Pons (tissue), 1 donor: ENCODE measurements around the gene SOWAHD.
A peak's percentile ranks its signal among the peaks of the same experiment; 100 is the strongest.
"Not testable (repeated sequence)": the region's sequence is repeated elsewhere in the genome, so short reads cannot be mapped to it uniquely, and the experiment has no call there.

Experiments used
- DNase-seq: peaks from one replicate; pipeline ENCODE4 v3.0.0-alpha.2; 2016; ENCODE audit warnings: low spot score

SOWAHD gene

DNA sequence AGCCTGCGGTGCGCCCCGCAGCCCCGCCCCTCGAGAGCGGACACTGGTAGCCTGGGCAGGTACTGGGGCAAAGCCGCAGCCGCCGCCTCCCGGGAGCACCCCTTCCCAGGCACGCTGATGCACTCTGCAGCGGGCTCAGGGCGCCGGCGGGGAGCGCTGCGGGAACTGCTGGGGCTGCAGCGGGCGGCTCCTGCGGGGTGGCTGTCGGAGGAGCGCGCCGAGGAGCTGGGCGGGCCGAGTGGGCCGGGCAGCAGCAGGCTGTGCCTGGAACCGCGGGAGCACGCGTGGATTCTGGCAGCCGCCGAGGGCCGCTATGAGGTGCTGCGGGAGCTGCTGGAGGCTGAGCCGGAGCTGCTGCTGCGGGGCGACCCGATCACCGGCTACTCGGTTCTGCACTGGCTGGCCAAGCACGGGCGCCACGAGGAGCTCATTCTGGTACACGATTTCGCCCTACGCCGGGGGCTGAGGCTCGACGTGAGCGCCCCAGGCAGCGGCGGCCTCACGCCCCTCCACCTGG, 401 bp downstream of the SOWAHD start:
- no peak for DNase-seq

GRCh38 chrX:119759248-119759766, 919 bp downstream of the SOWAHD start:
- no peak for DNase-seq

DNA sequence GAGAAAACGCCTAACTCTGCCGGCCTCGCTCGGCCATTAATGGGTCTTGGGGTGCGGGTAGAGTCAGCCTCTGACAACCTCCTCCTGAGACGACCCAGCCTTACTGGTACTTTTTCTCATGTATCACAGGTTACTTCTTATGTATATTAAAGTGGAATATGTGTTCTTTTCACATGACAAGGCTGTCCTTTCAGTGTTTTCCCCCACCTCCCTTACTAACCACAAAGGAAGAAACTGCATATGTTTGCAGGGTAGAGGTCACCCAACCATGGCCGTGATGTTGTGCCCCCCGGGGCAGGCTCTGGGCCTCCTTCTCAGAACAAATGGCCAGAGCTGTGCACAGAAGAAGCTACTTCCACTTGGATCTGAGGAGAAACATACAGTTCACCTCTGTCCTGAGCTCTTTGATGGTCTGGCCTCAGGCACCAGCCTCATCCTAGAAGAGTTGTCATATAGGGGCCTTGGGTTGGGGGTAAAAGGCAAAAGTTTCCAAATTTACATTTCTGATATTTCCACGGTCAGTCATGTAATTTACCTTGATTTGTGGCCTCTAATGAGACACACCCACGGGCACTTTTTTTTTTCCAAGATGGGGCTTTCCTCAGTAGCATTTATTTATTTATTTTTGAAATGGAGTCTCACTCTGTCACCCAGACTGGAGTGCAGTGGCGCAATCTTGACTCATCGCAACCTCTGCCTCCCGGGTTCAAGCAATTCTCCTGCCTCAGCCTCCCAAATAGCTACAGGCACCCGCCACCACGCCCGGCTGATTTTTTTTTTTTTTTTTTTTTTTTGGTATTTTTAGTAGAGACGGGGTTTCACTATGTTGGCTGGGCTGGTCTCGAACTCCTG, 1.9 kb downstream of the SOWAHD start:
- DNase-seq = no peak

DNA sequence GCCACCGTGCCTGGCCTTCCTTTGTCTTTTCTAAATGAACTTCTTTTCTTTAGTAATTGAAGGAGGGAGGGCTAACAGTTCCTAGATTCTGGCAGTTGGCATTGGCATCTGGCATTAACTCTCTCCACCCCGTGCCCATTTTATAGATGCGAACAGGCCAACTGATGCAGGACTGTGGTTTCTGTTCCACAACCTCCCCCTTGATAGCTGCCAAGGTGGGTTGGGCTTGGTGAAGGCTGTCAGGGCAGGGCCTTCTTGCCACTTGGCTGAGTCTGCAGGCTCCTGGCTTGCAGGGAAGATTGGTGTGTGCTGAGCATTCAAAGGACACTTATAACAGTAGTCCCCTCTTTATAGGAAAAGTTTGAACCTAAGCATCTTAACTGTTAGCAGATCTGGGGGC, 4.3 kb downstream of the SOWAHD start:
- DNase-seq = no peak

GRCh38 chrX:119763181-119763580, 4.8 kb downstream of the SOWAHD start:
- no peak for DNase-seq

- DNase-seq = no peak
Observed at GRCh38 chrX:119763836-119764387, 5.5 kb downstream of the SOWAHD start.

DNA sequence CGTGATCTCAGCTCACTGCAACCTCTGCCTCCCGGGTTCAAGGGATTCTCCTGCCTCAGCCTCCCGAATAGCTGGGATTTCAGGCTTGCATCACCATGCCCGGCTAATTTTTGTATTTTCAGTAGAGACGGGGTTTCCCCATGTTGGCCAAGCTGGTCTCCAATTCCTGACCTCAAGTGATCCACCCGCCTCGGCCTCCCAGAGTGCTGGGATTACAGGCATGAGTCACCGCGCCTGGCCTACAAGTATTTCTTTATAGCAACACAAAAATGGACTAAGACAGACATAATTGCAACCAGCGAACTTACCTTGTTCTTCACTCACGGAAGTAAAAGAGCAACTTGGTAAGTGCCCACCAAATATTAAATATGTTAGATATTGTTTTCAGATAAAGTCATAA, 10.0 kb downstream of the SOWAHD start:
- DNase-seq = not testable (repeated sequence)

DNA sequence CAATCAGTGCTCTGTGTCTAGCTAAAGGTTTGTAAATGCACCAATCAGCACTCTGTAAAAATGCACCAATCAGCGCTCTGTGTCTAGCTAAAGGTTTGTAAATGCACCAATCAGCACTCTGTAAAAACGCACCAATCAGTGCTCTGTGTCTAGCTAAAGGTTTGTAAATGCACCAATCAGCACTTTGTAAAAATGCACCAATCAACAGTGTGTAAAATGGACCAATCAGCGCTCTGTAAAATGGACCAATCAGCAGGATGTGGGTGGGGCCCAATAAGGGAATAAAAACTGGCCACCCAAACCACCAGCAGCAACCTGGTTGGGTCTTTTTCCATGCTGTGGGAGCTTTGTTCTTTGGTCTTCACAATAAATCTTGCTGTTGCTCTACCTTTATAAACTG, 11.0 kb downstream of the SOWAHD start:
- DNase-seq = not testable (repeated sequence)

DNA sequence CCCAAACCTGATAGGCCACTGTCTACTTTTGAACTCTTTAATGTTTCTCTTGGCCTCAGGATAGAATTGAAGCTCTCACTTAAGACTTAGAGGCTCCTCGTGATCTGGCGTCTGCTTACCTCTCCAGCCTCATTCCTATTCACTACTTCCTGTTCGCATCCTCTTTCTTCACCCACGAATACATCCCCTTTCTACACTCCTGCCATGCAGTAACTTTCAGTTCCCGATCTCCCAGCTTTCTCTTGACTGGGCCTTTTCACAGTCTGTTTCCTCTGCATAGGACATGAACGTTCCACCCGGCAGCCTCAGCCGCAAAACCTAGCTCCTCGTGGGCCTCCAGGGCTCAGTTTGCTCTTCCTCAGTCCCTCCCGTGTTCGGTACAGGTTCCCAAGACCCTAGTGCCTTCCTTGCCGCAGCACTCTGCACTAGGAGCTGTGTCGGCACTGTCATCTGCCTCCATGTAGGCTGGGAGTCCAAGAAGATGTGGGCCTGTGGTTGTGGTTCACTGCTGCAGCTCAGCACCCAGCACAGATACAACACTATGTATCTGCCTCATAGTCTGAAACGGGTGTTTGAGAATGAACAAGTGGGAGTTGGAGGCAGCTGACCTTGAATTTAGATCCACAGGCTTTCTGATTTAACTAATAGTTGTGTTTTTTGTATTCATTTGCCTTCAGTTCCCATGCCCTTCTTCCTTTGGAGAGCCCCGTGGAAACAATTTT, 17.3 kb downstream of the SOWAHD start:
- peak; percentile 59 for DNase-seq

- no peak for DNase-seq
Observed at GRCh38 chrX:119778829-119779228, 20.4 kb downstream of the SOWAHD start.

GRCh38 chrX:119783026-119783425, 24.6 kb downstream of the SOWAHD start:
- DNase-seq = peak; percentile 14

GRCh38 chrX:119784747-119785446, 26.5 kb downstream of the SOWAHD start:
- DNase-seq = no peak

GRCh38 chrX:119790977-119791436, 32.6 kb downstream of the SOWAHD start:
- peak; percentile 49 for DNase-seq

GRCh38 chrX:119791437-119792231, 33.2 kb downstream of the SOWAHD start, which contains the start of gene RPL39:
Gene RPL39, minus strand, starts transcription at chrX:119791630. Its CDS starts 54 bp downstream, at chrX:119791576.
- DNase-seq = peak; percentile 89

DNA sequence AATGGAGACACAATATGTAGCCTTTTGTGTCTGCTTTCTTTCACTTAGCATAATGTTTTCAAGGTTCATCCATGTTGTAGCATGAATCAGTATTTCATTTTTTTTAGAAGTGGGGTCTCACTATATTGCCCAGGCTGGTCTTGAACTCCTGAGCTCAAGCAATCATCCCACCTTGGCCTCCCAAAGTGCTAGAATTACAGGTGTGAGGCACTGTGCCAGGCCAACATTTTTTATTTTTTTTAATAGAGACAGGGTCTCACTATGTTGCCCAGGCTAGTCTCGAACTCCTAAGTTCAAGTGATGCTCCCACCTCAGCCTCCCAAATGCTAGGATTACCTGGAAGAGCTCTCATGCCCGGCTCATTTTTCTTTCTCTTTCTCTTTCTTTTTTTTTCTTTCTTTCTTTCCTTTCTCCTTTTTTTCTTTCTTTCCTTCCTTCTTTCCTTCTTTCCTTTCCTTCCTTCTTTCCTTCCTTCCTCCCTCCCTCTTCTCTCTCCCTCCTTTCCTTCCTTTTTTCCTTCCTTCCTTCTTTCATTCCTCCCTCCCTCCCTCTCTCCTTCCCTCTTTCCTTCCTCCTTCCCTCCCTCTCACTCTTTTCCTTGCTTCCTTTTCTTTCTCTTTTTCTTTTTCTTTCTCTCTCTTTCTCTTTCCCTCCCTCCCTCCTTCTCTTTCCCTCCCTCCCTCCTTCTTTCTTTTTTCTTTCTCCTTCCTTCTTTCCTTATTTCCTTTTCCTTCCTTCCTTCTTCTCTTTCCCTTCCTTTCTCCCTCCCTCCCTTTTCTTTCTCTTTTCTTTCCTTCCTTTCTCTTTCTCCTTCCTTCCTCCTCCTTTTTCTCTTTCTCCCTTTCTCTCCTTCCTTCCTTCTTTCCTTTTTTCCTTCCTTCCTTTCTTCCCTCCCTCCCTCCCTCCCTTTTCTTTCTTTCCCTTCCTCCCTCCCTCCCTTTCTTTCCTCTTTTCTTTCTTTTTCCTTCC, 43.1 kb downstream of the SOWAHD start:
- DNase-seq = no peak

- DNase-seq = no peak
Observed at GRCh38 chrX:119802546-119802945, 44.2 kb downstream of the SOWAHD start.

DNA sequence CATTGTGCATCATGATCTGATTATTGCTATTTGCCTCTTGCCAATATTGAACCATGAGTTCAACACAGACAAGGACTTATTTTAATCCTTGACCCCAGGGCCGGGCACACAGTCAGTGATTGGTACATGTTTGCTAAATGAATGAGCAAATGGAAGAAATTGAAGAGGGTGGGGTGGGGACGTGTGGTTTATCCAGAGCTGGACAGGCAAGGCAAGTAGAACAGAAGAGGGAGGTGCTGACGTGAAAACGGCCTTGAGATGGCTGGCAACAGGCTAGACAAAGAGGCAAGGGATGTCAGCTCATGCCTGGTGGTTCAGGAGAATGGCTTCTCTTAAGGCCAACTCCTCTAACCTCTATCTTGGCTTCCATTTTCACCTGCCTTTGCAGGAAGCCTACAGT, 50.1 kb downstream of the SOWAHD start:
- not testable (repeated sequence) for DNase-seq

- no peak for DNase-seq
Observed at GRCh38 chrX:119809185-119809666, 50.8 kb downstream of the SOWAHD start.
